ENCODE measurements around the gene ZNF639.

- no peak for TF ChIP-seq CTCF (IDR thresholded peaks at IDR 0.05)
- no peak for TF ChIP-seq POLR2A (IDR thresholded peaks at IDR 0.05)
Measured at GRCh38 chr3:179292450-179292849, 30.4 kb upstream of the ZNF639 start.
